Ramos (cell line): Measurements from ENCODE around the gene ADCY4.

Experiments used
- in situ Hi-C: fragments of 300-500 bp; cut with MboI; formaldehyde crosslinking; loops from one replicate; pipeline ENCODE4 v1.14.3; 2022; ENCODE audit warnings: low sequenced_read_pairs; ENCODE audit not compliant: unreplicated experiment

The ADCY4 gene

DNA sequence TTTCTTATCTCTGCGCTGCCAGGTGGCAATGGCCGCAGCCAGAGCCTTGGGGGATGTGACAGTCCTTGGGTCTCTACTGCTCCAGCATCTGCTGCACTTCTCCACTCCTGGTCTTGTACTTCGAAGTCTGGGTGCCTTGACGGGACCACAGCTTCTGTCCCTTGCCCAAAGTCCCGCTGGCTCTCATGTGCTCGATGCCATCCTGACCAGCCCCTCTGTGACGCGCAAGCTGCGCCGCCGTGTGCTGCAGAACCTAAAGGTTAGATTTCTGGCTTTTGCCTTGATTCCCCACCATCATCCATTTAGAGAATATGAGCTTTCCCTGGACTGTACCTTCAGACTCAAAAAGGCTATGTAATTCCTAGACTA lies 30.9 kb downstream of the ADCY4 start:
- in situ Hi-C loops: no loop called here

DNA sequence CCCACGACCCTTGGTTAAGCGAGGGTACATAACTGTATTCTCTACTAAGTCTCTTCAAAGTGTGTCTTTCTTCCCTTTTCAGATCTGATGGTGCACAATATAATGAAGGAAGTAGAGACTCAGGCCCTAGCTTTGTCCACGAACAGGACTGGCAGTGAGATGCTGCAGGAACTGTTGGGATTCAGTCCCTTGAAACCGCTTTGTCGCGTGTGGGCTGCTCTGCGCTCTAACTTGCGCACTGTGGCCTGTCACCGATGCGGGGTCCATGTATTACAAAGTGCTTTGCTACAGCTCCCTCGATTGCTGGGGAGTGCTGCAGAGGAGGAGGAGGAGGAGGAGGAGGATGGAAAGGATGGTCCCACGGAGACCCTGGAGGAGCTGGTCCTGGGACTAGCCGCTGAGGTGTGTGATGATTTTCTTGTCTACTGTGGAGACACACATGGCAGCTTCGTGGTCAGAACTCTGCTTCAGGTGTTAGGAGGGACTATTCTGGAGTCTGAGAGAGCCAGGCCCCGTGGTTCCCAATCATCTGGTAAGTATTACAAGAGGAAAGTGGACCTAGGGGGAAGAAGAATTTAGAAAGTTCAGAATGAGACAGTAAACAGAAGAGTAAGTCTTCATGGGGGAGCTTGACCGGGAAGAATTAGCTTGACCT lies 34.4 kb downstream of the ADCY4 start:
- in situ Hi-C loops: no loop called here

DNA sequence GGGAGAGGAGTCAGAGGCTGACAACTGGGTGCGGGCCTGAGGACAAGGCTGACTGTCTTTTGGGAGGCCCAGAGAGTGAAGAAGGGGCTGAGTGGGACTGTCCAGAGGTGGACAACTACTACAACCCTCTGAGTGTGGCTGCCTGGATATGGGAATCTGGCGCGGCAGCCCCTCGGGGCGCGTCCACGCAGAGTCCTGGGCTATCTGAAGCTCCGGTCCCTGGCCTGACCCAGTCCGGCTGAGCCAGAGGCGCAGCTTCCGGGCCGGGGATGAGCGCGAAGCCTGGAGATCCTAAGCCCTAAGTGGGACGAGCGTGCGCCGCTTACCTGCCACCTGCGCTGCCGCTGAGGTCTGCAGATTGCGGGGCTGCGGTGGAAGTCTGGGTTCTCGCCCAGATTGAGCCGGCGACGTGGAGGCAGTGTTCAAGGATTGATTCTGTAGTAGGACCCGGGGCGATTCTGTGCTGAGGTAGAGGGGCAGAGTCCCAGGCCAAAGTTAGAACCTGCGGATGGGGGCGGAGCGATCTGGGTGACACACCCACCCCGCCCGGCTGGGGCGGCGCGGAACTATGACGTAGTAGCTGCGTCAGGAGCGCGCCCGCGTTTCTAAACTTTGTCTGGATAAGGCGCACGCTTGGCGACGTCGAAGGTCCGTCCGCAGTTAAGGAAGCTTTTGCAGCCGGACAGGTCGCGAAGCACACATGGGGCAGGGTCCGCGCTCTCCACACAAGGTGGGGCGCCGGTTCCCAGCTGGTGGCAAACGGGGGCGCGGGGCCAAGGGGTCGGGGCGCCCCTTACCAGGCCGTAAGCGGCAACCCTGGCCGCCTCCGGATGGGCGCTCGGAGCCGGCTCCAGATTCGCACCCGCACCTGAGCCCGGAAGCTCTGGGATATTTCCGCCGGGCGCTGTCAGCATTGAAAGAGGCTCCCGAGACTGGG lies 35.3 kb downstream of the ADCY4 start, which contains the start of the genes DHRS1 and NOP9:
TSS of gene DHRS1 (minus strand) at position 526 of the 937 bp plus-strand sequence. CDS start 674 bp downstream, outside the sequence.
TSS of gene NOP9 (plus strand) at position 596 of the 937 bp plus-strand sequence. CDS start at position 701, 105 bp downstream.
- in situ Hi-C loops: loop anchor here (5.0 kb wide), 1 partner anchor 57 kb away; the partner anchor contains the start of gene TINF2

DNA sequence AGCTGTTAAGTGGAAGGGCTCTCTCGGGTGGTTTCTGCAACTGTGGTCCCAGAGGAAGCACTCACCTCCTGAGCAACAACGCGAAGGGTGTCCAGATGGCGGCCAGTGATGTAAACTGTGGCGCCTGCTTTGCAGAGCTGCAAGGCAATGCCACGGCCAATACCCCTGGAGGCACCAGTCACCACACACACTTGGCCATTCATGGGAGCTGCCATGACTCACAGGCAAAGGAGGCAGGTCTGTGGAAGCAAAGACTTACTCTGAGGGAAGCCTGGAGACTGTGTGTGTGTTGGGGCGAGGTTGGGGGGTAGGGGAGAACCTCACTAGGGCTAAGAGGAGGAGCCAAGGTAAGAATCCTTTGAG lies 36.0 kb downstream of the ADCY4 start:
- in situ Hi-C loops: loop anchor here (5.0 kb wide), 1 partner anchor 57 kb away; the partner anchor contains the start of gene TINF2

DNA sequence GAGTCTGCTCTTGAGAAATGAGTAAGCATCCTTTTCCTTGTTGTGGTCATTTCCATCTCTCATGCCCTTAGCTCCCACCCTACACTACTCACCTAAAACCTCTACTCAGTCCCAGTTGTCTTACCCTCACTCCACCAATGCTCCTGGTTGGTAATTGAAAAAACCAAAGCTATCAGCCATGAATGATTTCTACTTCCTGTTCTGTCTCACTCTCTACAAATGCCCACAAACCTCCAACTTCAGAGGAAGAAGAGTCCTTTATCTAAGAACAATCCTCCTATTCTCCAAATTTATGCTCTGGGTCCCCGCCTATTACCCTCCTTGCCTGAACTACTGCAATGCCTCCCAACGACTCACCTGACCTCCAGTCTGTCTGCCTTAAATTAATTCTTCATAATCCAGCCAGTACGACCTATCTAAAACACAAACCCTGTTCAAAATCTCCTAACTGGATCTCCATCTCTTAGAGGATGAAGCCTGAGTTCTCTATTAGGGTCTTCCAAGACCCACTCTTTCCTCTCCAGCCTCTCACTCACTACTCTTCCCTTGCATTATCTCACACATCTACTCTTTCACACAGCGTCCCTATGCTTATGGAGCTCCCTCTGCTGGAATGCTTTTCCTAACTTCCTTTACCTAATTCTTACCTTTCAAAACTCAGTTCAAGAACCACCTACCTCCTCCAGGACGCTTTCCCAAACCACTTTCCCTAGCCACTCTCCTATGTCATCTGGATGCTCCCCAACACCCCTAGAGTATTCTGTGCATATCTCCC lies 37.5 kb downstream of the ADCY4 start:
- in situ Hi-C loops: loop anchor here (5.0 kb wide), 1 partner anchor 55 kb away; the partner anchor contains the start of gene TINF2

DNA sequence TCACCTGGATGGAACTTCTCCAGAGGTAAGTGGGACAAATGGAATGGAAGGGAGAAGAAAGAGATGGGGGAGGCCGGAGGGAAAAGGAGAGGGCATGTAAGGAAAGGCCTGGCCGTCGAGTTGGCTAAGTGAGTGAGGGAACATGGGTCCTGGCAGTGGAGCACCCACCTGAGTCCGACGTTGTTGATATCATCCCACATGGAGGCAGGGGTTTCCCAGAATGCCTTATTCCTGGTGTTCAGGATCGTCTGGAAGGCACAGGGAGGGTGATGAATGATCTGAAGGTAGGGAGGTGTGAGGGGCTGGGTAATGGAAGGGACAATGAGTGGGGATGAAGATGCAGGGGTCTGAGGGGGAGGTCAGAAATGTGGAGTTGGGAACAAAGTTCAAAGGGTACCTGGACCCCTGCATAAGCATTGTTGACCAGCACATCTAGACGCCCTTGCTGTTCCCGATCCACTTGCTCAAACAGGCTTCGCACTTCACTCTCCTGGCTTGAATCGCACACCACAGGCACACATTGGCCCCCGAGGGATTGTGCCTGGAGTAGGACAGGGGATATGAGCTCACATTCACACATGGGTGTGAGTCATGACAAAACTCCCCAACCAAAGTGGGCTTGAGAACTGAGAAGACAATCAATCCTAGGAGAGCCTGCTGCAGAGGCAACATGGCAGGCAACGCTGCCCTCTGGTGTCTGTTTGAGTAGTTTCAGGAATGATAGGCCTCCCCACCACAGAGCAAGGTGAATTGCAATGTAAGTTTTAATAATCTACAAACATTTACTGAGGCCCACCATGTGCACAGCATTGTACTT lies 38.3 kb downstream of the ADCY4 start:
- in situ Hi-C loops: loop anchor here (5.0 kb wide), 1 partner anchor 54 kb away; the partner anchor contains the start of gene TINF2

DNA sequence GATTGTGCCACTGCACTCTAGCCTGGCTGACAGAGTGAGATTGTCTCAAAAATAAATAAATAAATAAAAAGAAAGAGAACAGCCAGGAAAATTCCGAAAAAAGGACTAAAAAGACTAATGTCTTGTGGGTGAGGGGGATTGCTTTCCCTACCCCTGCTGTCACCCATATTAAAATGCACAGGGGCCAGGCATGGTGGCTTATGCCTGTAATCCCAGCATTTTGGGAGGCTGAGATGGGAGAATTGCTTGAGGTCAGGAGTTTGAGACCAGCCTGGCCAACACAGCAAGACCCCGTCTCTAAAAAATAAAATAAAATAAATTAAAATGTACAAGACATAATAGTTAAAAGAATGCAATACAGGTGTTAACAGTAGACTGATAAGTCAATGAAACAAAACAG lies 41.3 kb downstream of the ADCY4 start:
- in situ Hi-C loops: no loop called here

DNA sequence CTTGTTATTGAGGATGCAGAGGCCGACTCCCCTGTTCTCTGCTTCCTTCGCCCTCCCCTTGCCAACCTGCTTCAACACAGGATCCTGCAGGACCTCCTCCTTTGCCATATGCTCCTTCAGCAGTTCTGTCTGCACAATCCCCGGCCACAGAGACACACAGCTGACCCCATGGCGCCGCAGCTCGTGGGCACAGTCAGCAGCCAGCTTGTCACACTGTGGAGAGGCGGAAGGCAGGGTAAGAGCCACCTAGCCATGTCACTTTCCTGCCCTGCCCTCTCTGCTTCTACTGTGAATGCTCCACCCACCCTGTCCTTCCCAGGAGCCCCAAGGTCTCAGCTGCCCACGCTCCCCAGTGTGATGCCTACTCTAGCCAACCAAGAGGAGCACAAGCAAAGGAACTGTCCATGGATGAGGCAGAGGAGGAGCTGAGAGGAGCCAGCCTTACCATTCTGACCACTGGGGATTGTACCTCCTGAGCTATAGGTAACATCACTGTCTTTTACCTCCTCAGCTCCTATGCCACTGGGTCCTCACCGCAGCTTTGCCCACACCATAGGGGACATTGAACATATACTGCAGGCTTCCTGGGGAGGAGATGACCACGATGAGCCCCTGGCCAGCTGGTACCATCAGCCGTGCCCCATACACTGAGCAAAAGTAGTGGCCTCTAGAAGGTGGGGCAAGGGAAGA lies 42.6 kb downstream of the ADCY4 start:
- in situ Hi-C loops: no loop called here

DNA sequence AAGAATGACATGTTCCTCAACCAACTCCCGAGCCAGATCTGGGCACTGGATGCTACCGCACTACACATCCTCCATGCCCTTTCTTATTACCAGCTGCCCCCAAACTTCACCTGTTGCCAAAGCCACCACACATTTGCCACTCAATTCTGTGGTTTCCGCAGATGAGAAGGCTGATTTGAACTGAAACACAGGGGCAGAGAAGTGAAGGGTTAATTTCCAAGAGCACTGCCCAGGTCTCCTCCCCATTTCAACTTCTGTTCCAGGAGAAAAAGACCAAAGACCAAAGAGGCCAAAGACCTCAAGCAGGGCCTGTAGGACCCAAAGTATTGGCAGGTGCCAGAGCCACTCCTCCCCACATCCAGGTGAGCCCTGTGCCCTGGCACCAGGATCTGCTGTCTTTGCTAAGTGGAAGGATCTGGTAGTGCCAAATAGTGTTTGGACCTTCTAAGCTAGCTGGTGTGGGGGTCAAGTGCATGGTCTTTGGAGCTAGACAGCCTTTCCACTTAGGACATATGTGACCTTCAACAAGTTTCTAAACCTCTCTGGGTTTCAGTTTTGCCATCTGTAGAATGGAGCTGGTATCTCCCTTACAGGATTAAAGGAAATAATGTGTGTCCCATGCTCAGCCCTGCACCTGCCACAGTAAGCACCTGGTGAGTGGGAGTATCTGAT lies 43.3 kb downstream of the ADCY4 start:
- in situ Hi-C loops: no loop called here

DNA sequence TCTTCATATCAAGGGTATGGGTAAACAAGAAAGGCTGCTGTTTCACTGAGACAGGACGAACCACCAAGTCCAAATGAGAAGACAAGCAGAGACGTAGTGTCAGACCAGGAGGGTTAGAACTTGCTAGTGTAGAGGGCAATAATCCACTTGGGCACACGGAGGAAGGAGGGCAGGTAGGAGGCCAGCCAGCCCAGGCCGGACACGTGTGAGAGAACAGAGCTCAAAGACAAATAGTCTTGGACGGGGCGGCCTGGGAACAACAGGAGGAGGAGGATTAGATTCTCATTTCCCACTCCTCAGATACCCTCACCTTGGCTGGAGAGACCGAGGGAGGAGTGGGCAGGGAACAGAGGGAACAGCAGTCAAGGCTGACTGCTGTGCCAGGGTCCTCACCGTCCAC lies 44.1 kb downstream of the ADCY4 start:
- in situ Hi-C loops: no loop called here

DNA sequence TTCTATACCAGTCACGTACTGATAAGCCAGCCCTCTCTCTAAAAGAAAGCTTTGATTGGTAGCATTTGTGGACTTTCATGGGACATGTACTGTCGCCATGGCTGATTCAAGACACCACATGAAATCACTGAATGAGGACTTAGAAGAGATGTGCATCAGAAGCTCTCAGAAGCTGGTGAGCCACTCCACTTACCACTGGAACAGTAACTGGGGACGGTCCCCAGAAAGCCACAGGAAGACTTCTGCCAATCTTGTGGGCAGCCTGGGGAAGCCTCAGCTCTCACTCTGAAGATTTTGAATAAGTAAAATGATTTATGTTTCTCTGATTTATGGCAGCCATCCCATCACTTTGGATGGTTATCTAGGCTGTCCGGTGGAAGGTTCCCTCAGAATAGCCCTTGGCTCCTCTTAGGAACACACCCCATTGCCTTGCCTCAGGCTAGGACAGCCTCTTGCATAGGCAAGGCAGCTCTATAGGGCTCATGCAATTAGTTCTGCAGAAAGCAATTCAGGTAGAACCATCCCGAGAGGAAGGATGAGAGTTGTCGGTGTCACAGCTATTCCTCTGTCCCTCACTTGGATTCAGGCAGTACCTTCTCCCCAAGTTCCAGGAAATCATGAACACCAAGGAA lies 45.1 kb downstream of the ADCY4 start:
- in situ Hi-C loops: no loop called here

DNA sequence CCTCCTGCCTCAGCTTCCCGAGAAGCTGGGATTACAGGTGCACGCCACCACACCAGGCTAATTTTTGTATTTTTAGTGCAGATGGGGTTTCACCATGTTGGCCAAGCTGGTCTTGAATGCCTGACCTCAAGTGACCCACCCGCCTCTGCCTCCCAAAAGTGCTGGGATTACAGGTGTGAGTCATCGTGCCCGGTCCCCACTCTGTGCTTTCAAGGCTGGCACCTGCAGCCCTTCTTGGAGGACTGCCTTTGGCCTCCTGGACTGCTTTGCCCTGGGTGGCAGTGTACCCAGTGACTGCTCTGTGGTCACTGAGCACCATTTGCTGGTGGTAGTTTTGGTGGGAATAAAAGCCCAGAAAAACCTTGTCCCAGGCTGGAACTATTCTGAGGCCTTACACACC lies 47.9 kb downstream of the ADCY4 start:
- in situ Hi-C loops: no loop called here

DNA sequence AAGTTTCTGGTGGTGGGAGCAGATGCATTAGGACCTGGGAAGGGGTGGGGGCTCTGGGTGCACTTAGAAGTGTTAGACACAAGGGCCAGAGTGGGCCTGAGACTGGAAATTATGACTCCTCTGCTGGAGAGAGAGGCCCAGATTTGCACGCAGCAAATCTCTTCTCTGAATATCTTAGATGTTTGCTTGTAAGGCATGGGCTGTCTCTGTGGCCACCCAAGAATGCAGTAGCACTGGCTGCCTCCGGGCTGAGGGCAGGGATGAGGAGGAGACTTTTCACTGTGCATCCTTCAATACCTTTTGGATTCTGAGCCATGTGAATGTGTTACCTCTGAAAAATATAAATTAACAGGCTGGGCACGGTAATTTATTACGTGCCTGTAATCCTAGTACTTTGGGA lies 49.5 kb downstream of the ADCY4 start:
- in situ Hi-C loops: no loop called here

DNA sequence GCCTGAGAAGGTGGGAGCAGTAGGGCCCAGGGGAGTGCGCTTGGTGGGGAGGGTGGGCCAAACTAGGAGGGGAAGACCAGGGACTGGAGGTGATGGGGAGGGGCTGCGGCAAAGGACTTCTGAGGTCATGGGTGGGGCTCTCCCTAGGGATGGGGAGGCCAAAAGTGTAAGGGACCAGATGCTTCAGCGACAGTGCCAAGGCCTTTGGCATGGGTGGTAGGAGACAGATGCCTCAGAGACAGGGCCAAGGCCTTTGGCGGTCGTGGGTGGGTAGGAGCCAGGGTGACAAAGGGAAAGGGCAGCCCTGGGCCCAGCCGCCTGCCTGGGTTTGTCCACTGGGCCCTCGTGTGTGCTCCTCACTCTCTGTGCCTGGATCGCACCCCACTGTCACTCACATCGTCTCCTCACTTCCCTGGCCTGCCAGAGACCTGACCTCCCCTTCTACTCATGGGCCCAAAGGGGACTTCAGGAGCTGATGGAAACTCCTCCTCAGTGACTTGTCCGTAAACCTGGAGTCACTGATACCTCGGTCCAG lies 50.3 kb downstream of the ADCY4 start:
- in situ Hi-C loops: no loop called here

DNA sequence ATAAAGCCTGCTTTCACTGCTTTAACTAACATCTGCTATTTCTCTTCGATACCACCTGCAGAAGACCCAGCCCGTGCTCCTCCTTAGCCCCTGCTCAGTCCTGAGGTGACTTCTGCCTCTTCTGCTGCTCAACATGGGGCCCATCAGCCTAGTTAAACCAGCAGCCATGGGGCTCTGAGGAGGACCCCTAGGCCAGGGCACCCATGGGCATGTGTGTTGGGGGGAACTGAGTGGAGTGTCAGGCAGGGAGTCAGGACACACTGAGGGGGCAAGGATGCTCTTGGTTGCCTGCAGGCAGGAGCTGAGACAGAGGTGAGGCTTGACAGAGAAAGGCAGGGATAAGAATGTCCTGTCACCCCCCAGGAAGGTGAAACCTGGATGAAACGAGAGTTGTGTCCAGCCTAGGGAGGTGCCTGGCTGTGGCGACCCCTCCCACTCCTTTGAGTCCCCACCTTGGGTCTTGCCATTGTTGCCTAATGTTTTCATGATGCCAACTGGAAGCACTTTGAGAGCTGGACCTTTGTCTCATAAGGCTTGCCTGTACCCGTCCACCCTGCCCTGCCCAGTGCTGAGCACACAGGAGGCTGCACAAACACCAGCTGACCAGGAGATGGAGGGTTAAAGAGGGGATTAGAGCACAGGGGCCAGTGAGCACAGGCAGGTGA lies 50.9 kb downstream of the ADCY4 start:
- in situ Hi-C loops: no loop called here

DNA sequence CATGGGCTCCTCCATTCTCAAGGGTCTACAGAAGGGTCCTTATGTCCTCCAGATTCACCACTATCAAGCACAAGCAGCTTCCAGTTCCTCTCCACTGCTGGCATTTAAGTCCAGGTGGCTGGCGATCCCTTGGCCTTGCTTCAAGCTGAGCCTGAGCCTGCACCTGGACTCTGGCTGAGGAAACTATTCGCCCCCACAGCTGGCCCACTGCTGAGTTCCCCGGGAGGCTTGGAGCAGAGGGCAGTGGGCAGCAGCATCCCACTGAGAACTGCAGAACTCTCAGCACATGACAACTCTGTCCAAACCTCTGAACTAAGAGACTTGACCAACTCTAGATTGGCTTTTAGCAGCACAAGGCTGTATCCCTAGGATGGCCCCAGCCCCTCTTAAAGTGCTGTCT lies 52.1 kb downstream of the ADCY4 start:
- in situ Hi-C loops: no loop called here

DNA sequence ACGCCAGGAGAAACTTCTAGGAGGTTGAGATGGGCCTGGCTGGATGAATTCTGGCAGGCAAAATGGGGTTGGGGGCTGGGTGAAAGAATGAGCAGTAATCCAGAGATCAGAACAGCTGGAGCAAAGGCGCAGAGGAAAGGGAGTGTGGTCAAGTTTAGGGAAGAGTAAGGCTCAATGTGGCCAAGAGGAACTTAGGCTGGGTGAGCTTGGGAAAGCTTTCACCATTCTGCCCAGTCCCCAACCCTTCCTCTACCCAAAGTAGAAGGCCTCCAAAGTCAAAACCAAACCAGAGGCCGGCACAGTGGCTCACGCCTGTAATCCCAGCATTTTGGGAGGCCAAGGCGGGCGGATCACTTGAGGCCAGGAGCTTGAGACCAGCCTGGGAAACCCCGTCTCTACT lies 53.2 kb downstream of the ADCY4 start:
- in situ Hi-C loops: no loop called here
